Muscle layer of colon (tissue), 2 donors: ENCODE measurements around the gene MVD.

Source experiments
- H3K27ac ChIP-seq: one replicate; pipeline ENCODE4 v1.7.0; 2013; ENCODE audit warnings: low read depth, mild to moderate bottlenecking, low read length, moderate library complexity
- H3K27me3 ChIP-seq, 2 donors: one replicate each; pipeline ENCODE4 v1.7.0; 2013; ENCODE audit warnings: low read length in 2 of 2, mild to moderate bottlenecking in 2 of 2; ENCODE audit not compliant: insufficient read depth in 2 of 2, control insufficient read depth in 1 of 2
- H3K36me3 ChIP-seq: one replicate; pipeline ENCODE4 v1.7.0; 2013; ENCODE audit warnings: mild to moderate bottlenecking, low read length; ENCODE audit not compliant: insufficient read depth
- H3K4me1 ChIP-seq: one replicate; pipeline ENCODE4 v1.7.0; 2013; ENCODE audit warnings: mild to moderate bottlenecking, low read length; ENCODE audit not compliant: insufficient read depth
- H3K4me3 ChIP-seq, 2 donors: one replicate each; pipeline ENCODE4 v1.7.0; 2013; ENCODE audit warnings: low read length in 2 of 2, low read depth in 1 of 2, mild to moderate bottlenecking in 1 of 2, moderate library complexity in 1 of 2
- H3K9ac ChIP-seq: one replicate; pipeline ENCODE4 v1.7.0; 2013; ENCODE audit warnings: low read length
- H3K9me3 ChIP-seq: one replicate; pipeline ENCODE4 v1.7.0; 2013; ENCODE audit warnings: mild to moderate bottlenecking, low read length
- donor health status: abdominal sarcoma.
- donor health status: Adenocarcinoma of cecum.

MVD gene

DNA sequence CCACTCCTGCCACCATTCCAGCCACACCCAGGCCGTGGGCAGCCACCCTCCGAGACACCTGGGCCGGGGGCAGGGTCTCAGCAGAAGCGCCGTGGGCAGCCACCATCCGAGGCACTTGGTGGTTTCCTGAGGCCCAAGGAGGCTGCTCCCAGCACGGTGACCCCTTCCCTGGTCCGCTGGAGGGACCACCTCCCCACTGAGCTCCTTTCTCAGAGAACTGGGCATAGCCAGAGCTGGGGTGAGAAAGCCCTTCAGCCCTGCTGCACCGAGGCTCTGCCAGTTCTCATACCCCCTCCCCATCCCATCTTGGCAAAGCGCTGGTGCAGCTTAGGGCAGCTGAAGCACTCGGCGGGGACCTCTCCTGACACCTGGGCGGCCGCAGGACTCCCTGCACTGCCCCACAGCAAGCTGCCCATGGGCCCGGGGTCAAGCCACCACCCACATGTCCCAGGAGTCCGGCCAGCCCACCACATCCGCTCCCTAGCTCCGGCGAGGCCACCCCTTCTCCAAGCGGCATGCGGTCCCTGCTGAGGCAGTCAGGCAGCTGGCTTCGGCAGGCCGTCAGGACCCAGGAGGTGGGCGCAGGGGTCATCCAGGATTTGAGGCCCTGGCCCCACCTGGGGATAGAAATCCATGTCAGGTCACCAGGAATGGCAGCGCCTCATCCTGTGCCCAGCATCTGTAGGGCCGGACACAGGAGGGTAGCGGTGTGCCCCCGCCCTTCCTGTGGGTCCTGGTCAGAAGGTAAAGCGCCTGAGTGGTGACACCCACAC, 10.7 kb downstream of the MVD start:
- no peak overlapping the region for H3K9ac ChIP-seq
- H3K27me3 ChIP-seq, result peaks cover 0 to 12% of the 10 kb centered on the region in 2 donors
- peaks cover 6% of the 10 kb centered on the region for H3K4me1 ChIP-seq
- no peak overlapping the region for H3K4me3 ChIP-seq
- H3K36me3 ChIP-seq, result peaks cover 9% of the 10 kb centered on the region
- peak overlapping the region; percentile 34 for H3K27ac ChIP-seq
- no peaks in the 10 kb centered on the region for H3K9me3 ChIP-seq

- no peaks in the 10 kb centered on the region for H3K9me3 ChIP-seq
- H3K27me3 ChIP-seq, result peaks cover 0 to 12% of the 10 kb centered on the region in 2 donors
- peaks cover 6% of the 10 kb centered on the region for H3K4me1 ChIP-seq
- peaks cover 9% of the 10 kb centered on the region for H3K36me3 ChIP-seq
- H3K27ac ChIP-seq, result peak overlapping the region; percentile 34
- H3K4me3 ChIP-seq, result peak overlapping the region; percentile 59 to 69
- no peak overlapping the region for H3K9ac ChIP-seq
Measured at GRCh38 chr16:88651276-88651988, 11.5 kb downstream of the MVD start.

- peaks cover 0 to 12% of the 10 kb centered on the region in 2 donors for H3K27me3 ChIP-seq
- H3K9me3 ChIP-seq, result no peaks in the 10 kb centered on the region
- peaks cover 9% of the 10 kb centered on the region for H3K36me3 ChIP-seq
- no peak within 1 kb of the TSS for H3K9ac ChIP-seq
- peaks cover 6% of the 10 kb centered on the region for H3K4me1 ChIP-seq
- peak within 1 kb of the TSS; percentile 59 to 69 for H3K4me3 ChIP-seq
- peak within 1 kb of the TSS; percentile 70 for H3K27ac ChIP-seq
Measured at GRCh38 chr16:88650749-88651275, 12.1 kb downstream of the MVD start, which contains the start of gene CYBA. CYBA (minus strand) TSS chr16:88651053; CDS start chr16:88651013, 40 bp downstream.

DNA sequence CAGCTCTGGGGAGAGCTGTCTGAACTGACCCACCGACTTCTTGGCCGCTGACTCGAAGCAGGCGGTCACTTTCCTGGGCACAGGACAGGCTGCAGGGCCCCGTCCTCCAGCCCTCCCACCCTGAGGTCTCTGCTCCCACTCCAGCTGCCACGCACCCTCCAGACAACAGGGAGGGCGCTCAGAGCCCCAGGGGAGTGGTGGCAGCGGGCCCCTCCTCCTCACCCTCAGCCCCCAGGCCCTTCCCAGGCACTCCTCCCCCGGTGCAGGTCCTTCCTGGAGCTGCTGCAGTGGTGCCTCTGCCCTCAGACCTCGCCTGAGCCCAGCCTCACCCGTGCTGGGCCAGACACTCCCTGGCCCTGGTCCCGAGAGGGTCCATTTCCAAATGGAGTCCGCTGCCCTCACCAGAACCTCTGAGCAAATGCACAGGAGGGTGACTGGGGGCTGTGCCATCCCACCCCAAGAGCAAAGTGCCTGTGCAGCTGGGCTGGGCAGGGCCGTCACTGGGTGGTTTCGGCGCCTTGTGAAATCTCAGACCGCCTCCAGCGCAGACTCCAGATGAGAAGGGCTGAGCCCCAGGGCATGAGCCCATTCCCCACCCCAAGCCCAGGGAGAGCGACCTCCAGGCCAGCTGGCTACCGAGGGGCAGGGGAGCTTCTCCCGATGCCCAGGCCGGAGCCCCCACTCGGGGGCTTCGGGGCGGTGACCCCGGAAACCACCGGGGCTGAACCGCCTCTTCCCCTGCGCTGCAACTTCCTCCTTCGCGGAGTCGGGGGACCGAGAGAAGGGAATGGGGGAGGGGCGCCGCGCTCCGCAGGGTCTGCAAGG, 12.8 kb downstream of the MVD start:
- Histone ChIP-seq H3K4me1 (peaks cover 6% of the 10 kb centered on the region), H3K9ac (no peak overlapping the region), H3K36me3 (peaks cover 8% of the 10 kb centered on the region), H3K27me3 (peaks cover 0 to 12% of the 10 kb centered on the region in 2 donors), H3K27ac (peak overlapping the region; percentile 70), H3K4me3 (peak overlapping the region; percentile 59 to 69), H3K9me3 (no peaks in the 10 kb centered on the region)

DNA sequence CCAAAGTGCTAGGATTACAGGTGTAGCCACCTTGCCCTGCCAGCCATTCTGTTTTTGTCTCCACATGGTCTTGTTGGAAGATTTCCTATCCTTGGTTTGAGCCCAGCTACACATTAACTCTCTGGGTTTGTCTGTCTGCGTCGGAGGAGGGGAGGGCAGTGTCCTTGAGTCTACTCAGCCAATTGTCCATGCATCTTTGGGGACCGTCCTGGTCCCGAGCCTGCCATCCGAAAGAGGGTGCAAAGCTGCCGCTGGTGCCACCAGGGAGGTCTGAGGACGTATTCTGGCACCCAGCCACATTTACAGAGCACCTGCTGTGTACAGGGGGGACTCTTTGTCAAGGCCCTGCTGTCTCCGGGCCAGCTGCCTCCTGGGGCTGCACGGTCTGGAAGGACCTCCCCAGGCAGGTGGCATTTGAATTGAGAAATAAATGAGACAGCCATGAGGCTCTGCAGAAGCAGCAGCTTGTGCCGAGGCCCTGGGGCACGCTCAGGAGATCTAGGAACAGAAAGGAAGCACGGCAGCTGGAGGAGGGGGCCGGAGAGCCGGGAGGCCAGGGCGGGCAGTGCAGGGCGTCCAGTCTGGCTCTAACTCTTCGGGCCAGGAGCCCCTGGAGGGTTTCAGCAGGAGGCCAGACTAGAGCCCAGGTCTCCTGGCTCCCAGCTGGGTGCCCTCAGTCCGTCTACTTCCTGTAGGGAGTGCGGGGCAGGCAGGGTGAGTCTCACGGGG, 13.5 kb downstream of the MVD start:
- H3K4me3 ChIP-seq, result no peak overlapping the region
- H3K4me1 ChIP-seq, result peaks cover 6% of the 10 kb centered on the region
- no peaks in the 10 kb centered on the region for H3K9me3 ChIP-seq
- no peak overlapping the region for H3K27ac ChIP-seq
- no peak overlapping the region for H3K9ac ChIP-seq
- no peaks in the 10 kb centered on the region for H3K36me3 ChIP-seq
- H3K27me3 ChIP-seq, result peaks cover 0 to 12% of the 10 kb centered on the region in 2 donors

- no peaks in the 10 kb centered on the region for H3K9me3 ChIP-seq
- H3K9ac ChIP-seq, result no peak overlapping the region
- H3K27me3 ChIP-seq, result peaks cover 0 to 12% of the 10 kb centered on the region in 2 donors
- H3K4me3 ChIP-seq, result no peak overlapping the region
- H3K36me3 ChIP-seq, result no peaks in the 10 kb centered on the region
- peaks cover 6% of the 10 kb centered on the region for H3K4me1 ChIP-seq
- H3K27ac ChIP-seq, result no peak overlapping the region
Measured at GRCh38 chr16:88647178-88648070, 15.5 kb downstream of the MVD start.

DNA sequence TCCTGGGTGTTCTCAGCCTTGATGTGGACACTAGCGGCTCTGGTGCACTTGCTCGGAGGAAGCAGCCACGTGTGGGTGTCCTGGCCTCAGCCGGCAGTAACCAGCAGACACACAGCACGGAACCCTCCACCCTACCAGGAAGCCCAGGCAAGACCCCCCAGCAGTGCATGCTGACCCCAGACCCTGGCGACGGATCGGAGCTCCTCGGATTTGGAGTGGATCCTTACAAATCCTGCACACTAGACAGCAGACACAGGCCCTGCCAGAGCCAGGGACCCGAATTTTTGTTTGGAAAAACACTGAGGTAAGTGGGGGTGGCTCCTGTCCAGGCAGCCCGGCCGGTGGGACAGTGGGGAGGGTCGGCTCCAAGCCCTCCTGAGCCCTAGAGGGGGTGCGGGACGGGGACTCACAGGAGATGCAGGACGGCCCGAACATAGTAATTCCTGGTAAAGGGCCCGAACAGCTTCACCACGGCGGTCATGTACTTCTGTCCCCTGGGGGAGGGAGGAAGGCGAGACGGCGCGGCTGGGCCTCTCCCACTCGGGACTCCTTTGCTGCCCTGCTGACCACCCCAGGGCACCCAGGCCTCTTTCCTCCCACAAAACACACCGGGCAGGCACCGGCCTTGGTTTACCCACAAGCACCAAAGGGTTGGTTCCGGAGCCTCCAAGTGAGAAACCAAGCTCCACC, 16.4 kb downstream of the MVD start:
- no peaks in the 10 kb centered on the region for H3K36me3 ChIP-seq
- no peak overlapping the region for H3K9ac ChIP-seq
- peaks cover 0 to 10% of the 10 kb centered on the region in 2 donors for H3K27me3 ChIP-seq
- peaks cover 6% of the 10 kb centered on the region for H3K4me1 ChIP-seq
- H3K9me3 ChIP-seq, result no peaks in the 10 kb centered on the region
- H3K4me3 ChIP-seq, result no peak overlapping the region
- no peak overlapping the region for H3K27ac ChIP-seq

DNA sequence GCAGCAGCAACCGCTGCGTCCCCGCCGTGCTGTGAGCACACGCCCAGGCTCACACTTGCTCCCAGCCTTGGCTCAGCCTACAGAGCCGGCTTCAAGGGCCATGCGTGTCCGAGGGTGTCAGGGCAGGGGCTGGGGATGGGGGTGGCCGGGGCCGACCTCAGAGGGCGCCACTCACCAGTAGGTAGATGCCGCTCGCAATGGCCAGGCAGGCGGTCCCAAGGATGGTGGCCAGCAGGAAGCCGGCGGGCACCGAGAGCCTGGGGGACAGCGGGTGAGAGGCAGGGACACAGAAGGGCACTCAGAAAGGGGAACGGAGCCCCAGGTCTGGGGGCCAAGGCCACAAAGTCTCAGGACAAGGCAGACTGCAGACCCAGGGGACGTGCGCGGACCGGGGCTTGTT, 16.9 kb downstream of the MVD start:
- Histone ChIP-seq H3K4me1 (peaks cover 6% of the 10 kb centered on the region), H3K27ac (no peak overlapping the region), H3K4me3 (no peak overlapping the region), H3K27me3 (peaks cover 0 to 5% of the 10 kb centered on the region in 2 donors), H3K9me3 (no peaks in the 10 kb centered on the region), H3K36me3 (no peaks in the 10 kb centered on the region), H3K9ac (no peak overlapping the region)

DNA sequence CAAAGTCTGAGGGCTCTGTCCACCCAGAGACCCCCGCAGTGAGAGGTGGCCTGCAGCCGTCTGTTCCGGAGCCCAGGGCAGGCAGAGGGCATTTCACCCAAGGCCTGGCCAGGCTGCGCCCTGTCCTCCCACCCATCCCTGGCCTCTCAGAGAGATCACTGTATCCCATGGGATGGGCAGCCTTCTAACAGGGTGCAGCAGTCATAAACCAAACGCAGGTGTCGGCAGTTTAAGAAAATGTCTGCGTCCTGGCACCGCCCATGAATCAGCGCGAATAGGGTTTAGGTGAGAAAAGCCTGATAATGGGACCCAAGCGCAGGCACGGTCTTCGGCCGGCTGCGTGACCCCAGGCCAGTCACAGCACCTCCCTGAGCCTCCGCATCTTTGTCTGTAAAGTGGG, 17.4 kb downstream of the MVD start:
- H3K9ac ChIP-seq, result no peak overlapping the region
- no peak overlapping the region for H3K27ac ChIP-seq
- no peaks in the 10 kb centered on the region for H3K36me3 ChIP-seq
- H3K27me3 ChIP-seq, result peaks cover 0 to 6% of the 10 kb centered on the region in 2 donors
- no peaks in the 10 kb centered on the region for H3K9me3 ChIP-seq
- H3K4me3 ChIP-seq, result no peak overlapping the region
- peaks cover 6% of the 10 kb centered on the region for H3K4me1 ChIP-seq

DNA sequence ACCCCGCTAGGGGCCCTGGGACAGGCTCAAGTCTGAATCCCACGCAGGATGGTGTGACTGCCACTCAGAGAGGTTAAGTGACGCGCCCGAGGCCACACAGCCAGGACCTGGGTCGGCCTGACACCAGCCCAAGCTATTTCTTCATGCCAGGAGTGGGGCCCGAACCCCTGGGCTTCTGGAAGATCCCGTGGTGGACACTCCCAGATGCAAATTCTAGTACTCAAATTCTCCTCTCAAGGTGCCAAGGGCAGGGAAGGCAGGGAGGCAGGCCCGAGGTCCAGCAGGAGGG, 19.3 kb downstream of the MVD start:
- Histone ChIP-seq H3K9ac (no peak overlapping the region), H3K9me3 (no peaks in the 10 kb centered on the region), H3K27ac (no peak overlapping the region), H3K4me3 (no peak overlapping the region), H3K27me3 (peaks cover 11 to 24% of the 10 kb centered on the region in 2 donors), H3K4me1 (no peaks in the 10 kb centered on the region), H3K36me3 (no peaks in the 10 kb centered on the region)
